GM20431 (cell line): ENCODE data around the gene STAU1.

Source experiments
- in situ Hi-C: fragments of 300-500 bp; cut with MseI, MboI; formaldehyde crosslinking; loops from one replicate; pipeline ENCODE4 v1.15.0; 2020; ENCODE audit warnings: low sequenced_read_pairs; ENCODE audit not compliant: unreplicated experiment

STAU1 gene

GRCh38 chr20:49167811-49168507 is 20.2 kb downstream of the STAU1 start:
- in situ Hi-C loops: no loop called here

GRCh38 chr20:49166534-49167449 is 21.3 kb downstream of the STAU1 start:
- in situ Hi-C loops: no loop called here

- in situ Hi-C loops: no loop called here
Measured at GRCh38 chr20:49165611-49166010, 22.5 kb downstream of the STAU1 start.

- in situ Hi-C loops: no loop called here
Measured at GRCh38 chr20:49163696-49164095, 24.4 kb downstream of the STAU1 start.

- in situ Hi-C loops: no loop called here
Measured at GRCh38 chr20:49161428-49162152, 26.5 kb downstream of the STAU1 start.

- in situ Hi-C loops: no loop called here
Measured at GRCh38 chr20:49160057-49160929, 27.8 kb downstream of the STAU1 start.

GRCh38 chr20:49157146-49157545 is 31.0 kb downstream of the STAU1 start:
- in situ Hi-C loops: no loop called here

- in situ Hi-C loops: no loop called here
Measured at GRCh38 chr20:49156481-49156880, 31.7 kb downstream of the STAU1 start.

GRCh38 chr20:49151436-49151835 is 36.7 kb downstream of the STAU1 start:
- in situ Hi-C loops: no loop called here

- in situ Hi-C loops: no loop called here
Measured at GRCh38 chr20:49149281-49150045, 38.7 kb downstream of the STAU1 start.

GRCh38 chr20:49148601-49149000 is 39.5 kb downstream of the STAU1 start:
- in situ Hi-C loops: no loop called here

- in situ Hi-C loops: no loop called here
Measured at GRCh38 chr20:49147296-49147695, 40.8 kb downstream of the STAU1 start.

GRCh38 chr20:49146442-49147225 is 41.5 kb downstream of the STAU1 start:
- in situ Hi-C loops: no loop called here

GRCh38 chr20:49140834-49141233 is 47.3 kb downstream of the STAU1 start:
- in situ Hi-C loops: no loop called here

GRCh38 chr20:49140411-49140810 is 47.7 kb downstream of the STAU1 start:
- in situ Hi-C loops: no loop called here

- in situ Hi-C loops: loop anchor here (10.0 kb wide), 1 partner anchor 76 kb away; the partner anchor contains the start of gene DDX27
Measured at GRCh38 chr20:49138431-49138830, 49.7 kb downstream of the STAU1 start.

GRCh38 chr20:49136817-49137571 is 51.1 kb downstream of the STAU1 start:
- in situ Hi-C loops: loop anchor here (10.0 kb wide), 1 partner anchor 78 kb away; the partner anchor contains the start of gene DDX27
